ENCODE data around the gene NEIL1. TPM values are rescaled to one million over a fixed set of nuclear protein-coding genes. Genes with fewer than 3 reads are reported as not detected.

NEIL1 gene
- total RNA-seq, 1 donor from 2014 or later: 6.6 TPM

DNA sequence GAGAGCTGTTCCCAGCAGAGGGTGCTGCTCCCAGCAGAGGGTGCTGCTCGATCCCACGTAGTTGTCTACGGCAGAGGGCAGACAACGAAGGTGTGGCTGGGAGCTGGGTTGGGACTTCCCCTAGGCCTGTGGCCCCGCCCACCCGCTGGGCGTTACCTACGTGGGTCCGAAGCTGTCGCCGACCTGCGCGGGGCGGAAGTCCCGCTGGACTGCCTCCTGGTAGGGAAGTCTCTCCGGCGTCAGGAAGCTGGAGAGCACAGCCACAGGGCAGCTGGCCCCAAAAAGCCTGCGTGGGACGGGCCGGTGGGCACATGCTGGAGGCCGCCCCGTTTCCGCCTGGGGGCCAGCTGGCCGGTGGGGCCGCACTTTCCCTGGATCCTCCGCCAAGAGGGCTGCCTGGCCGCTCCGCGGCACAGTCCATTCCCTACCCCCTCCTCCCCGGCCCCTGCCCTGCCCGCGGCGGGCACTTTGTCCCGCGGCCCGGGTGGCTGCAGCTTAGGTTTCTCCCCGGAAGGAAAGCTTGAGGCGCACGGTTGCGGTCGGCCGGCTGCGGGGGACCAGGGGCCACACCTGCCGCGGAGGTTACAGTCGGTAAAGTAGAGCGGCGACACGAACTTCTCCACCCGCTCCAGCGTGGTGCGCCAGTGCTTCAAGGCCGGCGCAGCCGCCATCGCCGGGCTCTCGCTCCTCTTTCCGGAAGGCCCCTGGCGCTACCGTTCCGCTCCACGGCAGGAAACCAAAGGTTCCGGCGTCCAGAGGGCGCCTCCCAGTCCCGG lies 21.3 kb downstream of the NEIL1 start, which contains the start of gene MAN2C1:
Gene MAN2C1 (minus strand): TSS at position 695 of the 776 bp plus-strand sequence. CDS start 24 bp downstream, at position 671.
- DNase-seq (ENCODE audit: low read depth) (peak; percentile 94), FAIRE-seq (no peak)
- Histone ChIP-seq H3K27me3 (ENCODE audit: control insufficient read depth, insufficient read depth, low read length) (no peaks in the 10 kb centered on the region), H3K36me3 (ENCODE audit: control insufficient read depth, insufficient read depth, low read length) (peaks cover 28% of the 10 kb centered on the region), H3K4me3 (ENCODE audit: low read depth, low read length) (peak within 1 kb of the TSS; percentile 59)
- TF ChIP-seq, protein P1, sequence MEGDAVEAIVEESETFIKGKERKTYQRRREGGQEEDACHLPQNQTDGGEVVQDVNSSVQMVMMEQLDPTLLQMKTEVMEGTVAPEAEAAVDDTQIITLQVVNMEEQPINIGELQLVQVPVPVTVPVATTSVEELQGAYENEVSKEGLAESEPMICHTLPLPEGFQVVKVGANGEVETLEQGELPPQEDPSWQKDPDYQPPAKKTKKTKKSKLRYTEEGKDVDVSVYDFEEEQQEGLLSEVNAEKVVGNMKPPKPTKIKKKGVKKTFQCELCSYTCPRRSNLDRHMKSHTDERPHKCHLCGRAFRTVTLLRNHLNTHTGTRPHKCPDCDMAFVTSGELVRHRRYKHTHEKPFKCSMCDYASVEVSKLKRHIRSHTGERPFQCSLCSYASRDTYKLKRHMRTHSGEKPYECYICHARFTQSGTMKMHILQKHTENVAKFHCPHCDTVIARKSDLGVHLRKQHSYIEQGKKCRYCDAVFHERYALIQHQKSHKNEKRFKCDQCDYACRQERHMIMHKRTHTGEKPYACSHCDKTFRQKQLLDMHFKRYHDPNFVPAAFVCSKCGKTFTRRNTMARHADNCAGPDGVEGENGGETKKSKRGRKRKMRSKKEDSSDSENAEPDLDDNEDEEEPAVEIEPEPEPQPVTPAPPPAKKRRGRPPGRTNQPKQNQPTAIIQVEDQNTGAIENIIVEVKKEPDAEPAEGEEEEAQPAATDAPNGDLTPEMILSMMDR (IDR thresholded peaks at IDR 0.05; ENCODE audit: insufficient read depth, low read length, severe bottlenecking): peak; percentile 90

DNA sequence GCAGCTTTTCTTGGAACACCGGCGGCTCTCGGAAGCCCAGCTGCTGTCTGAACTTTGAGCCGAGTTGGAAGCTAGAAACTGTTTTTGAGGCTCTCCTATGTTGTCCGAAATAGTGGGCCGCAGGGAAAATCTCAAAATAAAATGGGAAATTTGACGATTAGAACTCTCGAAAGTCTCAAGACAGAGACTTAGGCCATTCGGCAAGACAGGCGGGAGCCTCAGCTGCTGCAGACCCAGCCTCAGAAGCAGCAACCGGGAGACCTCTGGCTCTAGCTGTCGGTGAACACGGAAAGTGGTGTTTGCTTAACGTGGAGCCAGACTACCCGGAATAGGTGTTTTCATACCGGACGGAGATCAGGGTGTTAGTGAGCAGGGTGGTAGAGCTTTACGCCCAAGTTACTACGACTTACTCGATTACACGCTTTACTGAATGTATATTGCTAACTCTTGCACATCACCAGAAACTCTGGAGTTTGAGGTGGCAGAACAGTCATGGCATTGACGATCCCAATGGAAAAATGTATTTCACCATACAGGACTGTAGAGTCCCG lies 21.9 kb downstream of the NEIL1 start:
- TF ChIP-seq, protein P1 (IDR thresholded peaks at IDR 0.05; ENCODE audit: insufficient read depth, low read length, severe bottlenecking): no peak
- peak overlapping the region; percentile 59 for H3K4me3 ChIP-seq (ENCODE audit: low read depth, low read length)
- H3K36me3 ChIP-seq (ENCODE audit: control insufficient read depth, insufficient read depth, low read length): peaks cover 27% of the 10 kb centered on the region
- FAIRE-seq (no peak), DNase-seq (ENCODE audit: low read depth) (peak; percentile 28)
- H3K27me3 ChIP-seq (ENCODE audit: control insufficient read depth, insufficient read depth, low read length): no peaks in the 10 kb centered on the region

- no peak for FAIRE-seq
- no peak for DNase-seq (ENCODE audit: low read depth)
- Histone ChIP-seq H3K4me3 (ENCODE audit: low read depth, low read length) (no peak overlapping the region), H3K36me3 (ENCODE audit: control insufficient read depth, insufficient read depth, low read length) (peaks cover 15% of the 10 kb centered on the region), H3K27me3 (ENCODE audit: control insufficient read depth, insufficient read depth, low read length) (no peaks in the 10 kb centered on the region)
- TF ChIP-seq, protein P1 (IDR thresholded peaks at IDR 0.05; ENCODE audit: insufficient read depth, low read length, severe bottlenecking): no peak
Measured at GRCh38 chr15:75369897-75370581, 23.2 kb downstream of the NEIL1 start.

GRCh38 chr15:75371486-75371885 lies 24.6 kb downstream of the NEIL1 start:
- H3K4me3 ChIP-seq (ENCODE audit: low read depth, low read length): no peak overlapping the region
- DNase-seq (ENCODE audit: low read depth): peak; percentile 74
- H3K27me3 ChIP-seq (ENCODE audit: control insufficient read depth, insufficient read depth, low read length): no peaks in the 10 kb centered on the region
- H3K36me3 ChIP-seq (ENCODE audit: control insufficient read depth, insufficient read depth, low read length): peaks cover 18% of the 10 kb centered on the region
- FAIRE-seq: no peak
- TF ChIP-seq, protein P1 (IDR thresholded peaks at IDR 0.05; ENCODE audit: insufficient read depth, low read length, severe bottlenecking): no peak

DNA sequence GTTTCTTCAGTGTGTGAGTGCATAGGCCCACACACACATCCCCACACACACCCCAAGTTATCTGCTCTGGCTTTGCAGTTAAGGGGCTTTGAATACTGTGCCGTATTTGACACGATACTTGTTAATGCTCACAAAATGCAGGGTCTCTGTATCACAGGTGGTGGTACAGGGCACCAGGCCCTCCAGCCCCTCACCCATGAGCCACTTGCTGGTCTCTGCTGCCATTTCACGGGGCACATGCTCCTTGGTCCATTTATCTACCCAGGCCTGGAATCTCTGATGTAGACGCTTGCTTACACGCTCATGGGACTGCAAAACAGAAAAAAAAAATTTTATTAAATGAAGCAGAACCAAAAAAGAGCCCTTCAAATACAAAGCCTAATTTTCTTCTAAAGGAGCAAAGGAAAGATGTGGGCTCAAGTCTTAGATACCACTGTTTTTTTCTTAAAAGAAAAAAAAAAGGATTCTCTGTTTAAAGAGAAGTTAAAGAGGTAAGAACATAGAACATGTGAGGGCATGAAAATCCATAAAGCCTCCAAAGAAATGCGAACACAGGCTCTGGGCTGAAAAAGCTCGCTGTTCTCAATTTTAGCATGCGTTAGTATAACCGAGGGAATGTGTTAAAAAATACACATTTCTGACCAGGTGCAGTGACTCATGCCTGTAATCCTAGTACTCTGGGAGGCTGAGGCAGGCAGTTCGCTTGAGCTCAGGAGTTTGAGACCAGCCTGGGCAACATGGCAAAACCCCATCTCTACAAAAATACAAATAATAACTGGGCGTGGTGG lies 25.3 kb downstream of the NEIL1 start:
- TF ChIP-seq, protein P1 (IDR thresholded peaks at IDR 0.05; ENCODE audit: insufficient read depth, low read length, severe bottlenecking): no peak
- DNase-seq (ENCODE audit: low read depth): no peak
- Histone ChIP-seq H3K36me3 (ENCODE audit: control insufficient read depth, insufficient read depth, low read length) (peaks cover 12% of the 10 kb centered on the region), H3K27me3 (ENCODE audit: control insufficient read depth, insufficient read depth, low read length) (no peaks in the 10 kb centered on the region), H3K4me3 (ENCODE audit: low read depth, low read length) (no peak overlapping the region)
- FAIRE-seq: no peak
